Adipocyte (in vitro differentiated cells): ENCODE results near the gene TRIM4.
"Not testable (repeated sequence)": the region's sequence is repeated elsewhere in the genome, so short reads cannot be mapped to it uniquely, and the experiment has no call there.

Experiments
- DNase-seq: peaks from one replicate; pipeline ENCODE4 v3.0.0-alpha.2; 2015; ENCODE audit warnings: low read depth
- H3K27me3 ChIP-seq: replicated peaks from 2 replicates; pipeline ENCODE4 v1.7.0; 2013; ENCODE audit warnings: mild to moderate bottlenecking, low read length, moderate library complexity; ENCODE audit not compliant: control insufficient read depth, insufficient read depth
- H3K36me3 ChIP-seq: 2 replicates; pipeline ENCODE4 v1.7.0; 2013; ENCODE audit warnings: low read length, mild to moderate bottlenecking, moderate library complexity; ENCODE audit not compliant: control insufficient read depth, insufficient read depth, severe bottlenecking
- H3K4me1 ChIP-seq: 2 replicates; pipeline ENCODE4 v1.7.0; 2013; ENCODE audit warnings: mild to moderate bottlenecking, low read length, moderate library complexity; ENCODE audit not compliant: control insufficient read depth, insufficient read depth
- H3K4me3 ChIP-seq: 2 replicates; pipeline ENCODE4 v1.7.0; 2013; ENCODE audit warnings: mild to moderate bottlenecking, low read length, moderate library complexity
- H3K9ac ChIP-seq: 2 replicates; pipeline ENCODE4 v1.7.0; 2013; ENCODE audit warnings: mild to moderate bottlenecking, low read length, moderate library complexity
- H3K9me3 ChIP-seq: 2 replicates; pipeline ENCODE4 v1.7.0; 2013; ENCODE audit warnings: mild to moderate bottlenecking, low read length, moderate library complexity; ENCODE audit not compliant: control insufficient read depth

The TRIM4 gene

DNA sequence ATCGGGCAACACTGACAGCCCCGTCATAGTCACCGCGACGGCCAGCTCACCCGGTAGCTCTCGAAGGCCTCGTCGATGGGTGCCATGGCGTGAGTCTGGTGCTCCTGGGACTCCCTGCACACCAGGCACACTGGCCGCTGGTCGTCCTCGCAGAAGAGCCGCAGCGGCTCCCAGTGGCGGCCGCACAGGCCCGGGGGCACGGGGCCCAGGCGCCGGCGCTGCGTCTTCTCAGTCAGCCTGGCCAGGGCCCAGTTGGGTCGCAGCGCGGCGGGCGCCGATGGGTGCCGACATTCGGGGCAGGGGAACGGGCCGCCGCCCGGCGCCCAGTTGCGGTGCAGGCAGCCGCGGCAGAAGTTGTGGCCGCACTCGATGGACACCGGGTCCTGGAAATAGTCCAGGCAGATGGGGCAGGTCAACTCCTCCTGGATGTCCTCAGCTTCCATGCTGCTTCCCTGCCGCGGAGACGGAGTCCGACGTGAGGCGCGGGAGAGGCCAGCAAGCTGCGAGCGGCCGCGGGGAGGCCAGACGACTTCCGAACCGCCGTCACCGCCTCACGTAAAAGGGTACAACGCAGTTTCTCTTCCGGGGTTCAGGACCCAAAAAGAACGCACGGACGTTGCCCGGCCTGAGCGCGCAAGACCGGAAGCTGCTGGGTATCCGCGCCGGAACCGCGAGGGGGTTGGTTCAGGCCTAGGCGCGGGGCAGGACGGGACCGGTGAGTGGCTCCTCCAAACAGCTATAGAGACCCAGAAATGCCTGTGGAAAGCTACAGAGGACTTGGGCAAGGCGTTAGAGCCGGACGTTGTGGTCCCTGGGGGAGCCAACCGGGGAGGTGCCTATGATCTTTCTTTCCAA is at the start of gene TRIM4:
TSS of gene TRIM4 (minus strand) at position 572 of the 855 bp plus-strand sequence. CDS start at position 443, 129 bp downstream.
- Histone ChIP-seq H3K4me1 (peaks cover 25% of the 10 kb centered on the region), H3K36me3 (peaks cover 18% of the 10 kb centered on the region), H3K9ac (peak within 1 kb of the TSS; percentile 98), H3K27me3 (no peaks in the 10 kb centered on the region), H3K9me3 (no peaks in the 10 kb centered on the region), H3K4me3 (peak within 1 kb of the TSS; percentile 98)
- peak; percentile 96 for DNase-seq

DNA sequence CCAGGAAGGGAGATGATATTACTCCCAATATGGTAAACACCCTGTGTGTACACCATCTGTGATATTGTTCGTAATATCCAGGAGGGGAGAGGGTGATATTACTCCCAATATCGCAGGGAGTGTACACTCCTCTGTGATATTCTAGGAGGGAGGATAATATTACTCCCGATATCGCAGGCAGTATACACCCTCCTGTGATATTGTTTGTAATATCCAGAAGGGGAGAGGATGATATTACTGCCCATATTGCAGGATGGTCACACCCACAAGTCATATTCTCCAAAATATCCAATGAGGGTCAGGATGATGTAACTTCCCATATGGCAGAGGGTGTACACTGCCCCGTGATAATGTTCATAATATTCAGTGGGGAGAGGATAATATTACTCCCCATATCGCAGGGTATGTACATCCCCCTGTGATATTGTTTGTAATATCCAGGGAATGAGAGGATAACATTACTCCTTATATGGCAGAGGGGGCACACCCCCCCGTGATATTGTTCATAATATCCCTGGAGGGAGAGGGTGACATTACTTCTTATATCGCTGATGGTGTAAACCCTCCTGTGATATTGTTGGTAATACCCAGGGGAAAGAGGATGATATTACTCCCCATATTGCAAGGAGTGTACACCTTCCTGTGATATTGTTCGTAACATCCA is 39.4 kb upstream of the TRIM4 start:
- Histone ChIP-seq H3K4me3 (no peak overlapping the region), H3K27me3 (peaks cover 81% of the 10 kb centered on the region), H3K9ac (no peak overlapping the region), H3K4me1 (peaks cover 4% of the 10 kb centered on the region), H3K9me3 (no peaks in the 10 kb centered on the region), H3K36me3 (no peaks in the 10 kb centered on the region)
- DNase-seq = no peak

DNA sequence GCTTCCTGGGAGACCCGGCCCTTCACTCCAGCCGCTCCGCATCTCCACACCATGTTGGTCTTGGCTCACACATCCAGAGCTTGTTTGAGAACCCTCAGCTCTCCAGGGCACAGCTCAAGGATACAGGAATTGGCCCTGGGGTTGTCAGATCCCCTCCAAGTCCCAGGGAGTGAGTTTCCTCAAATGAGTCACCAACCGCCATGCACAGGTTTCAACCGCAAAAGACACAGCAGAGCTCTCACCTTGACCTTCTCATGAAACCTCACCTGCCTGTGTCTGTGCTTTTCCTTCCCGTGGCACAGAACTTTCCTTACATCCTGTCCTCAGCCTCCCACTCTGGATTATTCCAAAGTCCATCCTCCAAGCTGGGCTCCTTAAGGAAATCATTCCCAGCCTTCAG is 35.9 kb upstream of the TRIM4 start:
- Histone ChIP-seq H3K9ac (no peak overlapping the region), H3K27me3 (peaks cover 51% of the 10 kb centered on the region), H3K4me1 (peaks cover 9% of the 10 kb centered on the region), H3K4me3 (no peak overlapping the region), H3K9me3 (peaks cover 9% of the 10 kb centered on the region), H3K36me3 (no peaks in the 10 kb centered on the region)
- no peak for DNase-seq

- H3K36me3 ChIP-seq, H3K4me3 ChIP-seq, DNase-seq, H3K9ac ChIP-seq, H3K4me1 ChIP-seq, H3K9me3 ChIP-seq: not testable (repeated sequence)
- H3K27me3 ChIP-seq = peaks cover 45% of the 10 kb centered on the region
Measured at GRCh38 chr7:99954643-99955042, 35.3 kb upstream of the TRIM4 start.

DNA sequence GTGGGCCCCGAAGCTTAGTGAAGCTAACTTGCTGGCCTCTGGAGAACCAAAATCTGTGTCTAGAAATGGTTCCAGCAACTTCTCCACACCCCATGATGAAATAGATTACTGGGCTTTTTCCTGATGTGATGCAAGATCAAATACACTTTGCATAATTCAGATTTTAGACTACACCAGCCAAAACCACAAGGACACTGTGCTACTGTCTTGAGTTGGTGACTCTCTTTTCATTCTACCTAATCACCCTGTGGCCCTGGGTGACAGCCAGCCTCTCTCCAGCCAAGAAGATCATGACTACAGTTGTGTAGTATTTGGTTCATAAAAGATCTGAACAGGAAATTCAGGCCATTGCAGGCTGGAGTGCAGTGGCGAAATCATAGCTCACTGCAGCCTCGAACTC is 34.3 kb upstream of the TRIM4 start:
- Histone ChIP-seq H3K9ac (no peak overlapping the region), H3K27me3 (peaks cover 38% of the 10 kb centered on the region), H3K9me3 (peaks cover 9% of the 10 kb centered on the region), H3K4me1 (peaks cover 9% of the 10 kb centered on the region), H3K4me3 (no peak overlapping the region), H3K36me3 (no peaks in the 10 kb centered on the region)
- DNase-seq = peak; percentile 48

DNA sequence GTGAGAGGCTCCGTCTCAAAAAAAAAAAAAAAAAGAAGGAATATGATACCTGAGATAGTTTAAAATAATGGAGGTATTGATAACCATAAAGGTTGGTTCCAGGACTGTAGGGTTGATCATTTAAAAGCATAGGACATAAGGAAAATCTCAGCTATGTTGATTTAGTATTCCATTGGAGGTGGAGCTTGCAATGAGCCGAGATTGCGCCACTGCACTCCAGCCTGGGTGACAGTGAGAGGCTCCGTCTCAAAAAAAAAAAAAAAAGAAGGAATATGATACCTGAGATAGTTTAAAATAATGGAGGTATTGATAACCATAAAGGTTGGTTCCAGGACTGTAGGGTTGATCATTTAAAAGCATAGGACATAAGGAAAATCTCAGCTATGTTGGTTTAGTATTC is 33.3 kb upstream of the TRIM4 start:
- H3K9ac ChIP-seq, DNase-seq, H3K4me3 ChIP-seq, H3K4me1 ChIP-seq, H3K9me3 ChIP-seq, H3K36me3 ChIP-seq: not testable (repeated sequence)
- H3K27me3 ChIP-seq = peaks cover 39% of the 10 kb centered on the region

DNA sequence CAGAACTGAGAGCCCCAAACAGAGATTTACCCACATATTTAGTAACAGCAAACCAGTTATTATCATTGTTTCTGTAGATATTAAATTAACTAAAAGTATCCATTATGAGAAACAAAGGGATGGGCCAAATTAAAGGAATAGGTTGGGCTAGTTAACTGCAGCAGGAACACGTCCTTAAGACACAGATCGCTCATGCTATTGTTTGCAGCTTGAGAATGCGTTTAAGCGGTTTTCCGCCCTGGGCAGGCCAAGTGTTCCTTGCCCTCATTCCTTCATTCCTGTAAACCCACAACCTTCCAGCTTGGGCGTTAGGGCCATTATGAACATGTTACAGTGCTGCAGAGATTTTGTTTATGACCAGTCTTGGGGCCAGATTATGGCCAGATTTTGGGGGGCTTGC is 31.5 kb upstream of the TRIM4 start:
- not testable (repeated sequence) for H3K4me3 ChIP-seq, DNase-seq, H3K9ac ChIP-seq, H3K9me3 ChIP-seq, H3K4me1 ChIP-seq, H3K36me3 ChIP-seq
- H3K27me3 ChIP-seq = peaks cover 29% of the 10 kb centered on the region

GRCh38 chr7:99949645-99950228 is 30.4 kb upstream of the TRIM4 start:
- Histone ChIP-seq H3K4me3 (no peak overlapping the region), H3K9ac (no peak overlapping the region), H3K9me3 (peaks cover 9% of the 10 kb centered on the region), H3K4me1 (peaks cover 9% of the 10 kb centered on the region), H3K36me3 (no peaks in the 10 kb centered on the region), H3K27me3 (peaks cover 26% of the 10 kb centered on the region)
- DNase-seq = peak; percentile 45

- no peaks in the 10 kb centered on the region for H3K36me3 ChIP-seq
- no peaks in the 10 kb centered on the region for H3K4me1 ChIP-seq
- H3K9me3 ChIP-seq = peaks cover 11% of the 10 kb centered on the region
- H3K4me3 ChIP-seq = no peak overlapping the region
- H3K27me3 ChIP-seq = peaks cover 39% of the 10 kb centered on the region
- H3K9ac ChIP-seq = no peak overlapping the region
- DNase-seq = no peak
Measured at GRCh38 chr7:99947608-99948007, 28.3 kb upstream of the TRIM4 start.

- Histone ChIP-seq H3K9ac (no peak overlapping the region), H3K4me1 (no peaks in the 10 kb centered on the region), H3K27me3 (peaks cover 43% of the 10 kb centered on the region), H3K36me3 (no peaks in the 10 kb centered on the region), H3K4me3 (no peak overlapping the region), H3K9me3 (peaks cover 11% of the 10 kb centered on the region)
- no peak for DNase-seq
Measured at GRCh38 chr7:99944497-99945070, 25.3 kb upstream of the TRIM4 start.
